Ramos (cell line): ENCODE results near the gene SLC4A4.
"Not testable (repeated sequence)": the region's sequence is repeated elsewhere in the genome, so short reads cannot be mapped to it uniquely, and the experiment has no call there.

Source experiments
- in situ Hi-C: fragments of 300-500 bp; cut with MboI; formaldehyde crosslinking; loops from one replicate; pipeline ENCODE4 v1.14.3; 2022; ENCODE audit warnings: low sequenced_read_pairs; ENCODE audit not compliant: unreplicated experiment

SLC4A4 gene

GRCh38 chr4:71405791-71406190 lies 67.0 kb downstream of the SLC4A4 start:
- in situ Hi-C loops, result no loop called here

DNA sequence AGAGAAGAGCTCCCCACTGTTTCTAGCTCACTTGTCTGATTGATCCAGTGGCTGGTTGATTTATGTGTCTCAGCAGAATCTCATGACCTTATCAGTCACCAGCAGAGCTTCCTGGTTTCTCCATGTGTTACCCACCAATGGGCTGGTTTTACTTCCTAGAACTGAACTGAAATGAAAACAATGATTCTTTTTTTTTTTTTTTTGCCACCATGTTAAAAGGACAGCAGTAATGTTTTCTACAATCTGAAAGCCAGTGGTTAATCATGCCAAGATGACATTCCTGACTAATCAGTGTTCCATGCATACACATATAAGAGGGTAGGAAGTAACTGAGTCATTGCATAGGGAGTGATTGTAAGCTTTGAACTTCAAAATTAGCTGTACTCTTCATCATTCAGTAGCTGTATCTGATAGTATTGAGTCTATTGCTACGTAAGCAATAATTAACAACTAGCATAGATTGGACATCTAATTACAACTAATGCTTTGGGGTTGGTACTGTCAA lies 67.7 kb downstream of the SLC4A4 start:
- in situ Hi-C loops, result no loop called here

DNA sequence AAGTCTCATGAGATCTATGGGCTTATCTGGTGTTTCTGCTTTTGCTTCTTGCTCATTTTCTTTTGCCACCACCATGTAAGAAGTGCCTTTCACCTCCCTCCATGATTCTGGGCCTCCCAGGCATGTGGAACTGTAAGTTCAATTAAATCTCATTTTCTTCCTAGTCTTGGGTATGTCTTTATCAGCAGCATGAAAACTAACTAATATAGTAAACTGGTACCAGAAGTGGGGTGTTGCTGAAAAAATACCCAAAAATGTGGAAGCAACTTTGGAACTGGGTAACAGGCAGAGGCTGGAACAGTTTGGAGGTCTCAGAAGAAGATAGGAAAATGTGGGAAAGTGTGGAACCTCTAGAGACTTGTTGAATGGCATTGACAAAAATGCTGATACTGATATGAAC lies 70.1 kb downstream of the SLC4A4 start:
- in situ Hi-C loops, result not testable (repeated sequence)

- in situ Hi-C loops, result no loop called here
Observed at GRCh38 chr4:71411981-71412380, 73.2 kb downstream of the SLC4A4 start.

- in situ Hi-C loops, result no loop called here
Observed at GRCh38 chr4:71415491-71415890, 76.7 kb downstream of the SLC4A4 start.

- in situ Hi-C loops, result no loop called here
Observed at GRCh38 chr4:71417150-71417549, 78.3 kb downstream of the SLC4A4 start.

DNA sequence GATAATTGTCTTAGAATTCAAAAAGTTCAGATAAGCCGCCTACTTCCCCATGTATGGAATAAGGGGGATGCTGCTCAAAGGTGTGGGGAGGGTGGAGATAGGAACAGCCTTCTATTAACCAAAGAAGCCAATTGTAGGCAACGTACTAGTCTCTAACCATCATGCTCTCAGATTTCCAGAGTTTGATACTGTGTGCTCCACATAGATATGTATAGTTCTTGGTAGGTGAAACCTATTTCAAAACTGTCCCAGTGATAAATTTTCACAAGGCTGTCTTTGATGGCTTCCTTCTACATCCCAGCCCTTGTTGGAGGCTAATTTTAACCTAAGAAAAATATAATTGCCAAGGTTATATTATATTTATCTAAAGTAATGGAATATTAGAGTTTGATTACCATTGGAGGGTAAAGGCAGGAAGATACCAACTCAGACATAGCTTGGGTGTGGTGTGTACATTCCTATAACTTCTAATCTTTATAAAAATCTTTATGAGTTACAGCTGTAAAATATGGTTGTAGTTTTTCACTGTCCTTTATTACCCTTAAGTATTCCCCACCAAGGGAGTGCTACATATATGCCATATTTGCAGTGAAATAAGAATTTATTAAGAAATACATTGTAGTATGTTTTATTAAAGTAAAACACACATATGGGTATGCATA lies 87.7 kb downstream of the SLC4A4 start:
- in situ Hi-C loops, result no loop called here

- in situ Hi-C loops, result no loop called here
Observed at GRCh38 chr4:71429106-71429505, 90.3 kb downstream of the SLC4A4 start.

DNA sequence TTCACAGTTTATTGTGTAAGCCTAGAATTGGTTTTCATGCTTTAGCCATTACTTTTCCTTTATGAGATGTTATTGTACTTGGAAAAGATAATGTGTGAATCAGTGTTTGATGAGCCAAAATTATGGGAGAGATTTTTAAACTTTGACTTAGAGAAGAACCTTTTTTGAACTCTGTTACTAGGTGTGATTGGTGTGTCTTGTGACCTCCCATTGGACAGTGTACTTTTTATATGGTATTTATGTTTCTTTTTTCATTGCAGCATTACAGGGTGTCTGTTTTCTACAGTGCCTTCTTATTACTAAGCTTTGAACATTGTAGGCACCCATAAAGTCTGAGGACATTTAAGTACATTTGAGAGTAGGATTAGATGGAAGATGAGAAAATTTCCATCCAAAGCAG lies 91.1 kb downstream of the SLC4A4 start:
- in situ Hi-C loops, result no loop called here

DNA sequence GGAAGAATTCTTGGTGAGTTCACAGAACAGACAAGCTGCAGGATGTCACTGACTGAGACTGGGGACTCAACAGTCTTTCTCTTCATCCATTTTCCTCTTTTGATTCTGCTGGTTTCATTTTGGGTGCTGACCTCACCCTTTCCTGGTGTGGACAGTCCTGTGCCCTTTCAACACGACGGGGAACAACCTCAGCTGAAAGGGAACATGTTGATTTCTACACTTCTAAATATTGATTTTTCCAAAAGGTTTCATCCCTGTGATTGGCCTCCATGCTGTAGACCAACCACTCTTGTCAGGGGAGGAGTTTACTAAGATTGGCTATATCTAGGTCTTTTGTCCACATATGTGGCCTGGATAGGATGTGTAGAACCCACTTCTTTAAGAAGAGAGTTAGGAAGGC lies 91.8 kb downstream of the SLC4A4 start:
- in situ Hi-C loops, result no loop called here

- in situ Hi-C loops, result no loop called here
Observed at GRCh38 chr4:71440612-71441011, 101.8 kb downstream of the SLC4A4 start.

DNA sequence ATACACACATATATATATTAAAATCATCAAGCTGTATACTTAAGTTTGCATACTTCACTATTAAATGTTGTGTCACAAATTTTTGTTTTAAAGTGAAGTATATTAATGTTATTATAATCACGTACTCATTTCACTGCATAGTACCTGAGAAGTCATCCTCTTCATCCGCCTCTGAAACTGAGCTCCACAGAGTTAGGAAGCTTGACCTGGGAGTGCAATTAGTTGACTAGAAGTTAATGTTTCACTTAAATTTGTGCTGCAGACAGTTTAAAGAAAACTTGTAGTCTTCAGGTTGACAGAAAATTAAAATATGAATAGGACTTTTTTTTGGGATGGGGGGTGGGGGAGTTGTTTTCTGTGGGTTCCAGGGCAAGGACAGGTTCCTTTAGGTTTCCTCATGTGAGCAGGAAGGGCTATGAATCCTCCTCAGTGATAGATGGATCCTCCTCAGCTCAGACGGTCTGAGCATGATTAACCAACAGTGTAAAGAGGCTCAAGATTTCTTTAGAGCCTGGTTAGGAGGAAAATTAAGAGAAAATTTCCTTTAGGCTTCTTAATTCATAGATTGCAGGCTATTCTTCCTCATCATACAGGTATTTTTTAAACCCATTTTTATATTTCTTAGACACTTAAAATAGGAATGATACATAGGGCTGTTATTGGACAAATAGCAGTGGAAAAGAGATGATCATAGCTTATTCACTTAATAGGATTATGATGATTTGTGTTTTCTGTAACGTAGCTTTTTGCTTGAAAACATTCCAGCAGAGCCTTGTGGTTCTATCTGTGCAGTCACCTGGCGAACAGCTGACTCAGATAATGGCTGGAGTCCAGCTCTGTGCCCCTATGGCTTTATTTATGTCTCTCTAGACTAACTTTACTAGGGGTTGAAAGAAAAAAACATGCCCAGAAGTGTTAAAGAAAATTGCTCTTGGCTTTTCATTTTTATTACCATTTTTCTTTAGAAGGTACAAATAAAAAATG lies 102.7 kb downstream of the SLC4A4 start:
- in situ Hi-C loops, result no loop called here

DNA sequence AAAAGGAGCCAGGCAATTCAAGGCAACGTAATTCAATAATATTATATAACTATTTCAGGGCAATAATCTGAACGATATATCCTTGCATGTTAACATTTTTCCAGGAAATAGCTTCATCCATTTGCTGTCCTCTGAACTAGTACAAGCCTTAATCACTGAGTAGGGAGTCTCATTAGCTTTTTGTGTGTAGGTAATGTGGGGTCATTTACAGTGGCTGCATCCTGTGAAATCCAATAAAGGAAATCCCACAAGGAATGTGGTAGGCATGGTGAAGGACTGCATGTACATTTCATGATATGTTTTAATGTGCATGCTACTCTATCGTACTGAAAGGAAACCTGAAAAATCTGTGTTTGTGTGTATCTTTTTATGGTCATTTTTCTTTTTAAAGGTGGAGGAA lies 103.5 kb downstream of the SLC4A4 start:
- in situ Hi-C loops, result no loop called here

- in situ Hi-C loops, result no loop called here
Observed at GRCh38 chr4:71444395-71444794, 105.6 kb downstream of the SLC4A4 start.

DNA sequence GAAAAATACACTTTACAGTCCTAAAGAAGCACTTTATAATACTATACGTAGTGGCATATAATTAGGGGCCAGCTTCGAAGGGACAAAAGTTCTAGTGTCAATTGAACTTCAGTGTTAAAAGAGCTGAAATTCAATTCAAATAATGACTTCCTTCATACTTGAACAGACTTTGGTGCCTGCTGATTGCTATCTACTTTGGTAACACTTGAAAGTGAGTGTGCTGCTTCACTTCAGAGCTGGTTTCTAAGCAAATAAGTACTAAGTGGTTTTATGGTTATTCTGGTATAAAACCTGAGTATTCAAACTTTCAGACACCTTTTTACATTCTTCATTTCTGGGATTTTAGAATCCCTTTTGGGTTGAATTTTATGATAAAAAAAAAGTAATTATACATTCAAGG lies 107.0 kb downstream of the SLC4A4 start:
- in situ Hi-C loops, result no loop called here

GRCh38 chr4:71446479-71447081 lies 107.8 kb downstream of the SLC4A4 start:
- in situ Hi-C loops, result no loop called here

GRCh38 chr4:71449040-71449439 lies 110.2 kb downstream of the SLC4A4 start:
- in situ Hi-C loops, result no loop called here

GRCh38 chr4:71449878-71450277 lies 111.1 kb downstream of the SLC4A4 start:
- in situ Hi-C loops, result no loop called here

DNA sequence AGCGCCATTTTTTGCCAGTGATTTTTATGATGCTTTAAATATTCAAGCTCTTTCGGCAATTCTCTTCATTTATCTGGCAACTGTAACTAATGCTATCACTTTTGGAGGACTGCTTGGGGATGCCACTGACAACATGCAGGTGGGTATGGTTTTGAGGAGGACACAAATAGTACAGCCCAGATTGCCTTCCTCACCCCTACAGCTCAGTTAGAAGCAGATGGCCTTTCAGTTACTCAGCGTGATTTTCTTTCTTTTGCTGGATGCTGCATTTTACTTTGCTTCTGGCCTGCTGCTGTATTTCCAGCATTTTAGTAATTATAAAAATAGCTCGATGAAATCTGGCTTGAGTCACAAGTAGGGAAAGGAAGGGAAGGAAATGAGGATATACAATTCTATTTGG lies 114.7 kb downstream of the SLC4A4 start:
- in situ Hi-C loops, result no loop called here

DNA sequence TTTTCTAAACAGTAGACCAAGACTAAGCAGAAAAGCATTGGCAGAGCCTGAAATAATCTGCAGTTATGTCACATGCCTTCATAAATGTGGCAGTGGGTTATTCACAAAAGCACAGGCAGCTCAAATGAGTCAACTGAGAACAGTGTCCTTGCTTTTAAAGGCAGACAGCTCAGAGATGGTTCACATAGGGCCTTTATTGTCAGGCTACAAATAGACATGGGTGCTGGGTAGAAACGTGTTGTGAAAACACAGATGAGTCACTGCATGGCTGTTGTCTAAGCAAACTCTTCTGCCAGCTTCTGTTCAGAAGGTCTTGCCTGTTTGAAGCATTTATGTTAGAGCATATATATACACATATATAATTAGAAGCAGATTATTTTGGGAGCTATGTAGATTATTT lies 118.0 kb downstream of the SLC4A4 start:
- in situ Hi-C loops, result no loop called here

- in situ Hi-C loops, result no loop called here
Observed at GRCh38 chr4:71460371-71460770, 121.6 kb downstream of the SLC4A4 start.
